ENCODE data around the gene CTNNBIP1.

- no peak for TF ChIP-seq CTCF (IDR thresholded peaks at IDR 0.05; ENCODE audit: low read length)
- no peak for TF ChIP-seq EZH2 (IDR thresholded peaks at IDR 0.05; ENCODE audit: borderline replicate concordance, low read length)
These were observed 1.2 kb downstream of the CTNNBIP1 start for GRCh38 chr1:9908871-9909233.
